GM18867 (cell line): ENCODE measurements around the gene RAB11FIP3.
"Not testable (repeated sequence)": the region's sequence is repeated elsewhere in the genome, so short reads cannot be mapped to it uniquely, and the experiment has no call there.

Source experiments
- ATAC-seq: cut with Tn5 transposase; IDR thresholded peaks from one replicate; pipeline ENCODE4 v1.9.1; 2021; ENCODE audit warnings: mild to moderate bottlenecking, moderate library complexity; ENCODE audit not compliant: unreplicated experiment

The RAB11FIP3 gene

DNA sequence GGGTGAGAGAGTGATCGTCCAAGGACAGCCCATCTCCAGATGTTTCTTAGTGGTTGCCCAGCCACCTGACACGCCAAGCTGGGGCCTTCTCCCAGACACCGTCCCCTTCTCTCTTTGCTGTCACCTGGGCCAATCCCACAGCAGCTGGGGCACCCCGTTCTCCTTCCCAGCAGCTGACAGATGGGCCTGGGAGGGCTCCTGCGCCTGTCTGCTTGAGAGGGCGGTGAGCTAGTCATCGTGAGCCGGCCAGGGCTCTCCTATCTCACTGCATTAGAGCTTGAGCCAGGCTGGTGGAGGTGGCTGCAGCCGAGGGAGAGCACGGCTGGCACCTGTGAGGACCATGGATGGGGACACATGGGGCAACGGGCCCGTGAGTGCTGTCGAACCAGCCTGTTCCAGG is 41.2 kb downstream of the RAB11FIP3 start:
- ATAC-seq: no peak

DNA sequence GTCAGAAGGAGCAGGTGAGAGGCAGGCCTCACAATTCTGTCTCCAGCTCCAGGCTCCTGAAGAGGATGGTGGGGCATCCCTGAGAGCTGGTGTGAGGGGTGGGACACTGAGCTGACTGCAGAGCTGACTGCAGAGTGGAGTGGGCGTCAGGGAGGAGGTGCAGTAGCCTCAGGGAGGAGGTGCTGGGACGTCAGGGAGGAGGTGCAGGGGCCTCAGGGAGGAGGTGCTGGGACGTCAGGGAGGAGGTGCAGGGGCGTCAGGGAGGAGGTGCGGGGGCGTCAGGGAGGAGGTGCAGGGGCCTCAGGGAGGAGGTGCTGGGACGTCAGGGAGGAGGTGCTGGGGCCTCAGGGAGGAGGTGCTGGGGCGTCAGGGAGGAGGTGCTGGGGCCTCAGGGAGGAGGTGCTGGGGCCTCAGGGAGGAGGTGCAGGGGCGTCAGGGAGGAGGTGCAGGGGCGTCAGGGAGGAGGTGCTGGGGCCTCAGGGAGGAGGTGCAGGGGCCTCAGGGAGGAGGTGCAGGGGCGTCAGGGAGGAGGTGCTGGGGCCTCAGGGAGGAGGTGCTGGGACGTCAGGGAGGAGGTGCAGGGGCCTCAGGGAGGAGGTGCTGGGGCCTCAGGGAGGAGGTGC is 41.9 kb downstream of the RAB11FIP3 start:
- not testable (repeated sequence) for ATAC-seq

DNA sequence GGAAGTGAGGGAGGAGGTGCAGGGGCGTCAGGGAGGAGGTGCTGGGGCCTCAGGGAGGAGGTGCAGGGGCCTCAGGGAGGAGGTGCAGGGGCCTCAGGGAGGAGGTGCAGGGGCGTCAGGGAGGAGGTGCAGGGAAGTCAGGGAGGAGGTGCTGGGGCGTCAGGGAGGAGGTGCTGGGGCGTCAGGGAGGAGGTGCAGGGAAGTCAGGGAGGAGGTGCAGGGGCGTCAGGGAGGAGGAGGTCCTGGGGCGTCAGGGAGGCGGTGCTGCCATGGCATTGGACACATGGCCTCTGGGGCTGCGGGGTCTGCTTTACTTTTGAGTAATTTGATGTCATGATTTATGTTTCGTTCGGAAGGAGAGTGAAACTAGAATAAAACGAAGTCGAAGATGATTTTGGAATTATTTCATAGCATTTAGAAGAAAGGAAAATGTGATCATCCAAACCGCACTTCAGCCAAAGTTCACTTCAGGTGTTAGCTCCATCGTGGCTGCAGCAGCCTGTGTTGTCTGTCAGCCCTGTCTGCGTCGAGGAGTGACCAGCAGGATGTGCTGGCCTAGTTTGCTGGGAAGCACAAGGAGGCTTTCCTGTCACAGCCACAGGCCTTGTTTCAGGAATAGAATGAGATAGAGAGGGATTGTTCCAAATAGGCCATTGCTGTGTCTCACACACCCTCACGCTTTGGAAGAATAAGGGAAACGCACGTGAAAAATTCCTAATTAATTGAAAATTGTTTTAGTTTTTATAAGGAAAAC is 42.8 kb downstream of the RAB11FIP3 start:
- ATAC-seq: no peak

DNA sequence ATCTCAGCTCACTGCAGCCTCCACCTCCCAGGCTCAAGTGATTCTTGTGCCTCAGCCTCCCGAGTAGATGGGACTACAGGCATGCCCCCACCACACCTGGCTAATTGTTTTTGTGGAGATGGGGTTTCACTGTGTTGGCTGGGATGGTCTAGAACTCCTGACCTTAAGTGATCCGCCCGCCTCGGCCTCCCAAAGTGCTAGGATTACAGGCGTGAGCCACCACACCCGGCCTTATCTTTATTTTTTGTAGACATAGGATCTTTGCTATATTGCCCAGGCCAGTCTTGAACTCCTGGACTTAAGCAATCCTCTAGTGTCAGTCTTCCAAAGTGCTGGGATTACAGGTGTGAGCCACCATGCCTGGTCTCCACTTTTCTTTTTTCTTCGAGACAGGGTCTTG is 44.0 kb downstream of the RAB11FIP3 start:
- not testable (repeated sequence) for ATAC-seq

DNA sequence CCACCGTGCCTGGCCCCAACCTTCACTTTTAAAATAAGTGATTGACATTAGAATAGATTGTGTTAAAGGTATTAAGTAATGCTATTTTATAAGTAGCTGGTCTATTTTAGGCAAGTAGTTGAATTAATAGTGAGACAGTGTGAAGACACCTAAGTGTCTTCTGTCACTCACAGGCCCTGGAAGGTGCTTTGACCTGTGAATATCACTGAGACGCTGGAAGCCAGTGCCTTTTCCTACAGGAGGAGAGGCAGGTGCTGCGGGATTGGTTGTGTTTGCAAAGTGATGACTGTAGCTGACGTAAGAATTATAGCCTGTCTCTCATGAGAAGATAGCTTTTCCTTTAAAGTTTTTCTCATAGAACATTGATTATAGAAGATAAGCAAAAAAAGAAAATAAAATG is 45.0 kb downstream of the RAB11FIP3 start:
- no peak for ATAC-seq

DNA sequence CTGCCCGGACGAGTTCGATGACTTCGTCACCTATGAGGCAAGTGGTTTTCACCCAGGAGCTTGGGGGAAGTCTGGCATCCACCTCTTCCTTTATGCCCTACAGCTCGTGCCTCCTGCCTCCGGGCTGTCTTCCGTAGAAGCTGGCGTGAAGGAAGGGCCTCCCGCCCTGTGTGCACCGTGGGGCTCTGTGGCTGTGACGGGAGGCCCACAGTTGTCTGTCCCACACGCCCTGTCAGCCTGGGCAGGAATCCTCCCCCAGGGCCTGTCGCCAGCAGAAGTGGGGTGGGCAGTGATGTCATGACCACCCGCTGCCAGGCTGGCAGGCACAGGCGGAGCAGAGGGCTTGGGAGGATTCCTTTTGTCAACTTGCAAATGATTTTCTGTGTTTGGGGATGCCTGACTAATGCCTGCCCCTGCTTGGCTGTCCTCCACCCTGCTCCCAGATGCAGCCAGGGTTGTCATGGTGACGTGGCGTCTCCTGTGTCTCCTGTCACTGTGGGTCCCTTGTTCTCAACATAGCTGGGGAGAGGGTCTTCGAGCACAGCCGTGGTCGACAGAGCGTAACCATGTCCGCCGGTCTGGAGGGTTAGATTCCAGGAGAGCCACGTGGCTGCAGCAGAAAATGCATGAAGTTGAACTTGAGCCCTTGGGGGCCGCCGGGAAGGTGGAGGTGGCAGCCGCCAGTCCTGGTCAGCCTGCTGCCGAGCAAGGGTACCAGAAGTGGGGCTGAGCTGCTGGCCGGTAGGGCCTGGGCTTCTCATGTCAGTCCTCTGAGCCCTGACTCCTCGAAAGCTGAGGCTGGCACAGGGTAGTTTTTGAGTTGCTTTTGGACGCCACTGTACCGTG is 46.1 kb downstream of the RAB11FIP3 start:
- no peak for ATAC-seq

DNA sequence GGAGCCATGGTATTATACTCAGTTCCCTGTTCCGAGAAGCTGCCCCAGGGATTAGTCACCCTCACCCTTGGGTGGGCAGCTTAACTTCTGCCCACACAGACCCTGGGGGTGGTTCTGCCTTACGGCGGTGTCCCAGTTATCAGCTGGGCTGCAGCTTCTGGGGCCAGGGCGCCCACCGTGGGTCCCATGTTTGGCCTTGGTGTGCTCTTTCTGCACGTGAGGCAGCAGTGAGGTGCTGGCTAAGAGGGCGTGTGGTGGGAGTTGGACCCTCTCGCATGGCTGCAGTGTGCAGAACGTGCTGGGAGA is 46.7 kb downstream of the RAB11FIP3 start:
- ATAC-seq: no peak

DNA sequence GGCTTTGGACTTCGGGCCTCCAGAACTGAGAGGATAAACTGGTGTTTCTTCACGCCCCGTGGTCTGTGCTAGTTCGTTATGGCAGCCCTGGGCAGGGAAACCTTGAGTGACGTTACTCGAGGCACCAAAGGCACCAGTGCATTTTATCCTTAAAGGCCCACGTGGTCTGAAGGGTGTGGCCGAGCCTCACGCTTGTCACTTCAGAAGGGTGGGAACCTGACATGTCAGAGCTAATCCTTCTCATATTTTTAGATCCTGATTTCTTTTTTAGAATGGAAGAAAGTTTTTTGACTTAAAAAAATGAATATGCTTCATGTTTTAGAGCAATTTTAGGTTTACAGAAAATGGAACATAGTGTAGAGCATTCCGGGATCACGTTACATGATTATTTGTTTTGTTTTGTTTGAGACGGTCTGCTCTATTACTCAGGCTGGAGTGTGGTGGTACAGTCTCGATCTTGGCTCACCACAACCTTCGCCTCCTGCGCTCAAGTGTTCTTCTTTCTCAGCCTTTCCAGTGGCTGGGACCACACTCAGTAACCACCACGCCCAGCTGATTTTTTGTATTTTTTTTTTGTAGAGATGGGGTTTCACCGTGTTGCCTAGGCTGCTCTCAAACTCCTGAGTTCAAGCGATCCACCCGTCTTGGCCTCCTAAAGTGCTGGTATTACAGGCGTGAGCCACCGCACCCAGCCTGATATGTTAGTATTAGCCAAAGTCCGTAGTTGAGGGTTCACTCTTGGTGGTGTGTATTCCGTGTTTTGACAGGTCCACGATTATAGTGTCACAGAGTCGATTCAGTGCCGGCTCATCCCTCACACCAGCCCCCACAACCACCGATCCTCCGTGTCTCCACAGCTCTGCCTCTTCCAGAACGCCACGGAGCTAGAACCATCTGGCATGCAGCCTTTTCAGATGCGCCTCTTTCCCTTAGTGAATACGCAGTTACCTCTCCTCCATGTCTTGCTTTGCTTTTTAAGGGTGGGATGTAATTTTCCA is 47.9 kb downstream of the RAB11FIP3 start:
- no peak for ATAC-seq

DNA sequence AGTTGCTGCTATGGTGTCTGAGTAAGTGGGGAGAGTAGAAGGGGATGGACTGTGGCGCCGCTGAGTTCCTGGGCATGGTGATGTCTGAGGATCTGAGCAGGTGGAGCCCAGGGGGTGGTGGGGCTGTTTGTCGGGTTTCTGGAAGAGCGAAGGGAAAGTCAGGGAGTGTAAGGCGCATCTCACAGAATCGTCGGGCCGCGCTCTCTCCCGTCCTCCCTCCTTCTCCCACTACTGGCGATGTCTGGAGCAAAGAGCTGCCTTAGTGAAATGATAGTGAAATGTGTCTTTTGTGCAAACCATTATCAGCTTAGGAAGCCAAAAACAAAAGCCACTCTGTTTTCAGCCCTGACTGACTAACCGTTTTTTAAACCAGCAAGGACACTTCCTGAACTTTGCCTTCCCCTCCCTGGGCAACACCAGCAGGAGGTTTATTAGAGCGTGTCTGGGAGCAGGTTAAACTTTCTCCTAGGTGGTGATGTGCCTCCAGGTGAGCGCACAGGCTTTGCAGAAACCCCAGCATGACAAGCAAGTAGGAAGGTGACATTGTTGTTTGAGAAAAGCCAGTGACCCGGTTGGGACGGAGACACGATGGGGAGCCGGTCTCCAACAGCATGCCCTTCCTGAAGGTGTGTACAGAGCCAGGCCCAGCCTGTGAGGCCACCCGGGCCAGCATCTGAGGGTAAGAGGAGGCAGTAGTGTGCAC is 49.1 kb downstream of the RAB11FIP3 start:
- no peak for ATAC-seq

DNA sequence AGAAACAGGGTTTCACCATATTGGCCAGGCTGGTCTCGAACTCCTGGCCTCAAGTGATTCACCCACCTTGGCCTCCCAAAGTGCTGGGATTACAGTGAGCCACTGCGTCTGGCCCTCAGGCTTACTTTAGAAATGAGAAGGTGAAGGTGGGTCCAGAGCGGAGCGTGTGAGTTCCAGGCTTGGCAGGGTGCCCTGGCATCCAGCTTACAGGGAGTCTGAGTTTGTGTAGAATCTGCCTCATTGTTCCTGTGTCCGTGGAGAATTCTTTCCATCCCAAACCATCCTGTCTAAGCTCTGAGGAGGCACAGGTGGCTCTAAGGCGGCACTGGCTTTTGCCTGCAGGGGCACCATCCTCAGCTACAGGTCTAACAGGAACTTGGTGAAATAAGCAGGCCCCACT is 50.6 kb downstream of the RAB11FIP3 start:
- ATAC-seq: no peak

DNA sequence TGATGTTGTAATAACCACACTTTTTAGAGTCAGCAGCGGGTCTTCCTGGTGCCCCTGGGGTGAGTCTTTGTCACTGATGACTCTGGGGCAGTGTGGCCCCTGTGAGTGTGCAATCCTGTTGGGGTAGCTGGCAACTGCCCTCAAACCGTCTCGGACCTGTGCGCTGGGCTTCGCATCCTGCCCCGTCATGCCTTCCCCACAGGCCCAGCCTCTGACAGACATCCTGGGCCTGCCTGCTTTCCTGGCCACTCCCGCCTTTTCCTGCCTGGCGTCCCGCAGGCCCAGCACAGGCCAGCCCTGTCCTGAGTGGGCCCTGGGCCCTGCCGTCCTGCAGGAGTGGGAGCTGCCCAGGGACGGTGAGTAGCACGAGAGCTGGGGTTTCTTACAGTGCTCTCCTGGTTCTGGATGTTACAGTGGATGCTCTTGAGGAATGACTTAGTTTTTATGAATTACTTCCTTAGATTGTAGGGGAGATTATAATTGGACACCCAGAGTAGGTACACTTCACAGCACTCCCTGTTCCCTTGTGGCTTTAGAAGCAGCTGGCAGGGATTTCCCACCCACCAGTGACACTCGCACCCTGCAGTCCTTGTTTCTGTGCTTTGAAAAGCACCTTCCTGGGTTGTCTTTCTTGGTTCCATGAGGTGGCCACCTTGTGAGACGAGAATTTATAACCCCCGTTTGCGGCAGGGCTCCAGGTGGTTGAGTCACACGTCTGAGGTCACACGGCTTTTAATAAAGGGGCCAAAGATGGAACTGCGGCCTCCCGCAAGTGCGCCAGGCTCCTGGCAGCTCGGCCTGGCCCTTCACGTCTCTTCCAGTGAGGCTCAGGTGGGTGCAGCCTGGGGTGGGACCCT is 52.1 kb downstream of the RAB11FIP3 start:
- no peak for ATAC-seq

DNA sequence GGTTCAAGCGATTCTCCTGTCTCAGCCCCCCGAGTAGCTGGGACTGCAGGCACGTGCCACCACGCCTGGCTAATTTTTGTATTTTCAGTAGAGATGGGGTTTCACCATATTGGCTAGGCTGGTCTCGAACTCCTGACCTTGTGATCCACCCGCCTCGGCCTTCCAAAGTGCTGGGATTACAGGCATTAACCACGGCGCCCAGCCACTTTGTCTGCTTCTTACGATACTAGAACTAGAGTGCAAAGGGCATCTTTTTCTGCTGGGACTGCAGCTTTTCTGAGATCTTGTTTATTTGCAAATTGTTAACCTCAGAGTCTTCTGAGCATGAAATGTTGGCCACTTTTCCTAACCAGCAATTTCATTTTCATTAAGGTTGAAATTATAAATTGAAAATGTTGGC is 52.8 kb downstream of the RAB11FIP3 start:
- ATAC-seq: not testable (repeated sequence)

DNA sequence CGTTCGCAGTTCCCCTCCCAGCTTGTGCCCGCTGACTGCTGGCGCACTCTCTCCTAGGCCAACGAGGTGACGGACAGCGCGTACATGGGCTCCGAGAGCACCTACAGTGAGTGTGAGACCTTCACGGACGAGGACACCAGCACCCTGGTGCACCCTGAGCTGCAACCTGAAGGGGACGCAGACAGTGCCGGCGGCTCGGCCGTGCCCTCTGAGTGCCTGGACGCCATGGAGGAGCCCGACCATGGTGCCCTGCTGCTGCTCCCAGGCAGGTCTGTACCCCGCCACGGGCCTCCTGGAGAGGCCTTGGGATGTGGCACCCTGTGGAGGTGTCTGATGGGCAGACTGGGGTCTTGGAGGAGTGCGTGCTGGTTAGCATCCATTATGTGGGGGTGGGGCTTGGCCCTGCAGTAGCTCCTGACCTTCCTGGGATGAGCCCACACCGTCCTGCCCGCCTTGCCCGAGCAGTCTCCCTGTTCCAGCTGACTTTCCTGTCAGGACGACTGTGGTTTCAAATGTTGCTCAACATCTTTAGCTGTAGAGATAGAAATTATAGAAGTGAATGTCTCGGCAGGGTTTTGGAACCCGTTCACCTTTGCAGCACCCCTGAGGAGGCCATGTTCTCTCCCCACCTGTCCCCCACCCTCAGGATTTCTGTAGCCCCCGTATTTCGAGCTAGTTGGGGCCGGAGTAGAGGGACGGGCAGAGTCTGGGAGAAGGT is 57.2 kb downstream of the RAB11FIP3 start:
- no peak for ATAC-seq

DNA sequence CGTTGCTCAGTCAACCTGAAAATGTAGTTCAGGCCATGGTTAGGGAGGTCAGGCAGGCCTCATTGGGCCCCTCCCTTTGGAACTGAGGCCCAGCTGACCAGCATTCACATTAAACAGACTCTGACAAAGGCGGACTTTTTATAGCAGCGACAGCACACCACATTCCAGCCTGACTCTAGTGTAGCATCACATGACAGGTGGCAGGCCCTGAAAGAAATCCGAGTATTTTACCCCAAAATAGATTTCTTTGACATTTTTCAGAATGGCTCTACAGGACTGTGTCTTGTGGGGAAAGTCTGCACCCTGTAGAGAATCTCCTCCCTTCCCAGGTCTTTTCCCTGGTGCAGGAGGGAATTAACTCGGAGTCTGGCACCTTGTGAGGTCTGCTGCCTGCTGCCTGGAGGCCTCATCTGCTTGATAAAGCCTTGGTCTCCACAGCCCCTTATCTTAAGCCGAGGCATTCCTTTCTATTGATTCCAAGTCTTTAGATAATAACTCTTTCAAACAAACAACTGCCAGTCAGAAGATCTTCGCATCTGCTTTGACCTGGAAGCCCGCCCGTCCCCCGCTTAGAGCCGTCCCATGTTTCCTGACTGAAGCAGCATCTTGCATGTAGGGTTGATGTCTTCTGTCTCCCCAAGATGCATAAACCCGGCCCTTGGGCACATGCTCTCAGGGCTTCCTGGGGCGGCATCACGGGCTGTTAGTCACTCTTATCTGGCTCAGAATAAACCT is 58.1 kb downstream of the RAB11FIP3 start:
- ATAC-seq: no peak

DNA sequence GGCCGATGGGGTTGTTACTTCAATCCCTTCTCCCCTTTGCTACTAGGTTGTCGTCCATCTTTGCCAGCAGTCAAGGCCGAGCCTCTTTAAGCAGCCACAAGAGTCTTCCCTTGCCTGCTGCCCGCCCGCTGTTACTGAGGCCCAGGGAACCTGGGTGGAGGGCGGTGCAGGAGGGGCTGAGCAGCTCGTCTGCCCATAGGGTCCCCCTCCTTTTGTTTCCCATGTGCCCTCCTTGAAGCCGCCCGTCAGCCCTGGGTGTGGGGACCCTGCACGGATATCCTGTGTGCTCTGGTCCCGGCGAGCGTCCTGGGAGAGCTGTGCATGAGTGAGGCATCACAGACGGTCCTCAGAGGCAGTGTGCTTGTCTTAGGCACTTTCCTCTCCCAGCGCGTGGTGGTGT is 64.2 kb downstream of the RAB11FIP3 start:
- ATAC-seq: no peak

DNA sequence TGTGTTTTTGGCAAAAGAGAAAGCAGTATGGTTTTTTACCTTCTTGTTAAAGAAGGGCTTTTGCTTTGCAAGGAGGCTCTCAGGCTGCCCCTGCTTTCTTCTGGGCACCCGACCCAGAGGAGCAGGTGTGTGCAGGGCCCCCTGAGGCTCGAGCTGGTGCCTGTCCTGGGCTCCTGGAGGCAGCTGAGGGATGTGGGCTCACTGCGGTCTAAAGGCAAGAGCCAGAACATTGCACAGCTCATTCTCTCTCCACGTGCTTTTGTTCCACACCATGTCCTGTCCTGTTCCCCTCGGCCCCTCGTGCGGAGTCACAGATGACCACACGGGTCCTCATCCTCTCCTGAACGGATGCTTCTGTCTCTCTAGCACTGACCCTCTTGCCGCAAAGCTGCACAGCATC is 65.3 kb downstream of the RAB11FIP3 start:
- no peak for ATAC-seq

DNA sequence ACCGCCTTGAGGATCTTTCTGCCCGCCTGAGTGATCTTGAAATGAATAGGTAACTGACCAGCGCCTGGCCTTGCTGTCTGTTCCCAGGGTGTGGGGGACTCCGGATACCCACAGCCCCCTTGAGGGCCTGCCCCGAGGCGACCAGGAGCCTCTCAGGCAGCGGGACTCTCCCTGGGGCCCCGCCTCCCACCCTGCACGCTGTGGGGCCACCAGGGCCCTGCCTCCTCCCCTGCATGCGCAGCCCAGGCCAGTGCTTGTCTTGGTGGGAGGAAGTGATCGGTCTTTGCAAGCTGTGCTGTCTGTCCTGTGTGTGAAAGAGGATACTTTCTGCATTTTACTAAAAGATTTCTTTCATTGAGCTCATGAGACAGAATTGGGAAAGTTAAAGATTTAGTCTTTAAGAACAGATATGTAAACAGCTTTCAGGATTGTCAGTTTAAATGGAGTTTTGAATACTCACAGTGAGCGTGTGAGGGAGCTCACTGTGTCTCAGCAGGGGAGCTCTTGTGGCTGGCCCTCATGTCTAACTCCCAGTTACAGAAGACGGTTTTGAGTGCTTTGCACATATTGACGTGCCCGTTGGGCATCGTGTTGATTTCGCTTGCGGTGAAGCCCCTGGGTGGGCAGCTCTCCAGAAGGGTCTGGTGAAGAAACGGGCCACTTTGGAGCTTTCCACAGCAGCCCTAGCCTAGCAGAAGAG is 65.9 kb downstream of the RAB11FIP3 start:
- no peak for ATAC-seq
